Ascending aorta (tissue), 2 donors: ENCODE data around the gene PROC. TPM values are rescaled to one million over a fixed set of nuclear protein-coding genes. Genes with fewer than 3 reads are reported as not detected.

ENCODE experiments used
- DNase-seq, 2 donors: peaks; one replicate each; pipeline ENCODE4 v3.0.0-alpha.2; 2019; ENCODE audit warnings: low spot score in 2 of 2
- H3K27ac ChIP-seq, 2 donors: fragments of 200-600 bp; sonication (generic); one replicate each; pipeline ENCODE4 v1.5.1; 2016 to 2017; ENCODE audit warnings: mild to moderate bottlenecking in 1 of 2
- H3K27me3 ChIP-seq: fragments of 200-600 bp; sonication (generic); one replicate; pipeline ENCODE4 v1.5.1; 2017
- H3K36me3 ChIP-seq, 2 donors: fragments of 200-600 bp; sonication (generic); one replicate each; pipeline ENCODE4 v1.5.1; 2016
- H3K4me1 ChIP-seq, 2 donors: fragments of 200-600 bp; sonication (generic); one replicate each; pipeline ENCODE4 v1.5.1; 2016 to 2017; ENCODE audit warnings: mild to moderate bottlenecking in 1 of 2
- H3K4me3 ChIP-seq, 2 donors: fragments of 200-600 bp; sonication (generic); one replicate each; pipeline ENCODE4 v1.5.1; 2016 to 2017; ENCODE audit warnings: mild to moderate bottlenecking in 1 of 2
- H3K9me3 ChIP-seq, 2 donors: fragments of 200-600 bp; sonication (generic); one replicate each; pipeline ENCODE4 v1.5.1; 2016
- CTCF ChIP-seq, 3 experiments: fragments of 200-600 bp in 2 of 3; fragments of 450-650 bp in 1 of 3; sonication (generic) in 2 of 3; IDR thresholded peaks; one replicate each; pipeline ENCODE4 v1.5.1; 2016 to 2019; ENCODE audit warnings: antibody characterized with exemption in 3 of 3, mild to moderate bottlenecking in 1 of 3, moderate library complexity in 1 of 3
- intact Hi-C: fragments of 100-400 bp; cut with DNase I; formaldehyde crosslinking; loops from one replicate; pipeline ENCODE4 v1.15.1; 2023
- total RNA-seq: library from RNA; depleted of rRNA; stranded (reverse); fragments of >200 nt; gene quantifications from one replicate; pipeline ENCODE4 v1.1.0, GENCODE V29; 2016

Gene PROC
- total RNA-seq, 1 donor from 2014 or later = not detected

- intact Hi-C loops = no loop called here
- H3K36me3 ChIP-seq = peaks cover 6 to 9% of the 10 kb centered on the region in 2 donors
- H3K4me3 ChIP-seq = no peak overlapping the region
- H3K27ac ChIP-seq = no peak overlapping the region
- H3K4me1 ChIP-seq = no peaks in the 10 kb centered on the region
- DNase-seq = no peak
- TF ChIP-seq CTCF (IDR thresholded peaks at IDR 0.05) = no peak
- no peaks in the 10 kb centered on the region for H3K27me3 ChIP-seq
- no peaks in the 10 kb centered on the region for H3K9me3 ChIP-seq
Observed at GRCh38 chr2:127472268-127472667, 54.0 kb downstream of the PROC start.

- H3K27me3 ChIP-seq = no peaks in the 10 kb centered on the region
- DNase-seq = no peak
- H3K36me3 ChIP-seq = peaks cover 6 to 10% of the 10 kb centered on the region in 2 donors
- no peaks in the 10 kb centered on the region for H3K4me1 ChIP-seq
- TF ChIP-seq CTCF (IDR thresholded peaks at IDR 0.05) = no peak
- intact Hi-C loops = loop anchor here (5.0 kb wide), 1 partner anchor 103 kb away; no protein-coding TSS in a partner anchor
- H3K27ac ChIP-seq = no peak overlapping the region
- no peak overlapping the region for H3K4me3 ChIP-seq
- H3K9me3 ChIP-seq = no peaks in the 10 kb centered on the region
Observed at GRCh38 chr2:127475788-127476187, 57.6 kb downstream of the PROC start.

Other genes starting within 250 kb of the PROC start
- not detected for gene CYP27C1, start 198.1 kb upstream of the PROC start, total RNA-seq
- gene ERCC3, start 124.3 kb upstream of the PROC start, total RNA-seq = 35.3 TPM
- 47.7 TPM for gene MAP3K2, start 30.5 kb upstream of the PROC start, total RNA-seq
- gene IWS1, start 108.1 kb downstream of the PROC start, total RNA-seq = 54.6 TPM
- gene MYO7B, start 117.3 kb downstream of the PROC start, total RNA-seq = 1.3 TPM
- not detected for gene GPR17, start 227.7 kb downstream of the PROC start, total RNA-seq